OCI-LY7 (cell line): ENCODE results near the gene C16orf86. TPM values are rescaled to one million over a fixed set of nuclear protein-coding genes. Genes with fewer than 3 reads are reported as not detected.

Experiments used
- BruUV-seq: library from RNA; stranded (reverse); fragments of 400-500 nt; replicated peaks from 2 replicates; lab custom pipeline; 2021; lab: Mats Ljungman, UMichigan
- CTCF ChIA-PET: fragments of 300-600 bp; sonication (Branson Sonifier 250); formaldehyde crosslinking; loops from one replicate; lab custom pipeline; 2022; ENCODE audit warnings: antibody characterized with exemption; ENCODE audit not compliant: unreplicated experiment; lab: Charles Lee
- POLR2A ChIA-PET: fragments of 300-600 bp; sonication (Branson Sonifier 250); formaldehyde crosslinking; loops from one replicate; lab custom pipeline; 2022; ENCODE audit warnings: antibody characterized with exemption; lab: Charles Lee
- DNase-seq: peaks from one replicate; pipeline ENCODE4 v3.0.0-alpha.2; 2015; ENCODE audit warnings: low spot score
- H2AFZ ChIP-seq: fragments of 200-600 bp; sonication (generic), shearing (Covaris generic); 2 replicates; pipeline ENCODE4 v1.6.1; 2014; ENCODE audit warnings: mild to moderate bottlenecking, antibody characterized with exemption, low read length, moderate library complexity
- H3K27ac ChIP-seq: fragments of 200-600 bp; sonication (generic); 2 replicates; pipeline ENCODE4 v1.5.1; 2014; ENCODE audit warnings: mixed run types, low read depth, mild to moderate bottlenecking, moderate library complexity, low read length, inconsistent platforms; ENCODE audit not compliant: poor library complexity, severe bottlenecking
- H3K36me3 ChIP-seq: fragments of 200-600 bp; sonication (generic); 2 replicates; pipeline ENCODE4 v1.6.1; 2014; ENCODE audit warnings: mild to moderate bottlenecking, antibody characterized with exemption, low read length, moderate library complexity, mixed read lengths; ENCODE audit not compliant: insufficient read depth
- H3K4me1 ChIP-seq: fragments of 200-600 bp; sonication (generic); 2 replicates; pipeline ENCODE4 v1.5.1; 2014; ENCODE audit warnings: mild to moderate bottlenecking, low read length; ENCODE audit not compliant: insufficient read depth, poor library complexity, severe bottlenecking
- H3K4me2 ChIP-seq: fragments of 200-600 bp; sonication (generic); 2 replicates; pipeline ENCODE4 v1.6.1; 2014; ENCODE audit warnings: mild to moderate bottlenecking, low read length
- H3K4me3 ChIP-seq: fragments of 200-600 bp; sonication (generic); 2 replicates; pipeline ENCODE4 v1.5.1; 2014; ENCODE audit warnings: mild to moderate bottlenecking, low read depth, low read length; ENCODE audit not compliant: poor library complexity, severe bottlenecking
- H3K79me2 ChIP-seq: fragments of 200-600 bp; sonication (generic); 2 replicates; pipeline ENCODE4 v1.6.1; 2016; ENCODE audit warnings: low read depth, mild to moderate bottlenecking, low read length, moderate library complexity, mixed read lengths; ENCODE audit not compliant: insufficient read depth
- H3K9me2 ChIP-seq: fragments of 200-600 bp; sonication (generic); 2 replicates; pipeline ENCODE4 v1.6.1; 2016; ENCODE audit warnings: mild to moderate bottlenecking, low read length, mixed read lengths; ENCODE audit not compliant: insufficient read depth
- H3K9me3 ChIP-seq: fragments of 200-600 bp; sonication (generic); 2 replicates; pipeline ENCODE4 v1.6.1; 2014; ENCODE audit warnings: mild to moderate bottlenecking, mixed run types, low read length, mixed read lengths
- H4K20me1 ChIP-seq: fragments of 200-600 bp; sonication (generic); 2 replicates; pipeline ENCODE4 v1.6.1; 2014; ENCODE audit warnings: mild to moderate bottlenecking, antibody characterized with exemption, low read length, moderate library complexity, mixed read lengths; ENCODE audit not compliant: insufficient read depth
- CTCF ChIP-seq: fragments of 200-600 bp; sonication (generic); conservative IDR thresholded peaks from 2 replicates; pipeline ENCODE4 v1.5.1; 2014; ENCODE audit warnings: mild to moderate bottlenecking, antibody characterized with exemption, low read length, moderate library complexity, mixed read lengths
- EZH2phosphoT487 ChIP-seq: fragments of 200-600 bp; sonication (generic); IDR thresholded peaks from 2 replicates; pipeline ENCODE4 v1.6.1; 2018; ENCODE audit warnings: low read depth, borderline replicate concordance, mild to moderate bottlenecking, mixed run types, antibody characterized with exemption, low read length, moderate library complexity, mixed read lengths
- intact Hi-C: fragments of 100-400 bp; cut with micrococcal nuclease; formaldehyde crosslinking; loops from one replicate; pipeline ENCODE4 v1.10.0; 2022; ENCODE audit not compliant: unreplicated experiment
- total RNA-seq, 2 experiments: library from RNA; depleted of rRNA in 1 of 2; stranded (reverse); fragments of >200 nt in 1 of 2; shearing (Covaris generic) in 1 of 2; gene quantifications; 2 replicates each; pipeline ENCODE4 v1.2.3, GENCODE V29; 2014 to 2022

The C16orf86 gene
- total RNA-seq, 2 experiments from 2014 or later: 4.7 to 7.8 TPM

- Histone ChIP-seq H3K27ac (no peak overlapping the region), H4K20me1 (no peaks in the 10 kb centered on the region; the same call in 1 of the 2 replicates), H2AFZ (no peak overlapping the region), H3K9me3 (no peaks in the 10 kb centered on the region), H3K4me1 (peaks cover 23% of the 10 kb centered on the region), H3K4me3 (no peak overlapping the region), H3K36me3 (peaks cover 63% of the 10 kb centered on the region), H3K4me2 (no peak overlapping the region), H3K79me2 (peaks cover 14% of the 10 kb centered on the region; the same call in 1 of the 2 replicates), H3K9me2 (no peaks in the 10 kb centered on the region)
- DNase-seq: no peak
- CTCF ChIA-PET: no interaction called here
- POLR2A ChIA-PET: no interaction called here
- intact Hi-C loops: no loop called here
- TF ChIP-seq CTCF: no peak
- no peak for TF ChIP-seq EZH2phosphoT487
- BruUV-seq: no TSS peak
Measured at GRCh38 chr16:67648764-67649407, 17.7 kb upstream of the C16orf86 start.

- Histone ChIP-seq H3K9me2 (no peaks in the 10 kb centered on the region), H4K20me1 (no peaks in the 10 kb centered on the region; the same call in 1 of the 2 replicates), H3K4me3 (no peak overlapping the region), H3K79me2 (peaks cover 14% of the 10 kb centered on the region; the same call in 1 of the 2 replicates), H3K36me3 (peaks cover 69% of the 10 kb centered on the region), H3K4me1 (peaks cover 17% of the 10 kb centered on the region), H3K9me3 (no peaks in the 10 kb centered on the region), H2AFZ (no peak overlapping the region), H3K4me2 (no peak overlapping the region), H3K27ac (no peak overlapping the region)
- BruUV-seq: TSS peak; percentile 53
- intact Hi-C loops: no loop called here
- no peak for TF ChIP-seq EZH2phosphoT487
- no peak for TF ChIP-seq CTCF
- no peak for DNase-seq
- ChIA-PET CTCF (no interaction called here), POLR2A (no interaction called here)
Measured at GRCh38 chr16:67649494-67649931, 17.1 kb upstream of the C16orf86 start.

- Histone ChIP-seq H3K4me3 (no peak overlapping the region), H3K4me1 (peaks cover 16% of the 10 kb centered on the region), H3K36me3 (peaks cover 74% of the 10 kb centered on the region), H3K79me2 (peaks cover 14% of the 10 kb centered on the region; the same call in 1 of the 2 replicates), H3K27ac (no peak overlapping the region), H4K20me1 (no peaks in the 10 kb centered on the region; the same call in 1 of the 2 replicates), H2AFZ (no peak overlapping the region), H3K9me2 (no peaks in the 10 kb centered on the region), H3K4me2 (no peak overlapping the region), H3K9me3 (no peaks in the 10 kb centered on the region)
- no TSS peak for BruUV-seq
- no peak for DNase-seq
- intact Hi-C loops: no loop called here
- CTCF ChIA-PET: no interaction called here
- POLR2A ChIA-PET: interaction anchor here (1.6 kb wide), 1 partner anchor 10 kb away, joined by 4 read pairs; the partner anchor contains the start of gene ACD
- TF ChIP-seq CTCF (no peak), EZH2phosphoT487 (no peak)
Measured at GRCh38 chr16:67650023-67650422, 16.6 kb upstream of the C16orf86 start.
